GM12873 (cell line): ENCODE measurements around the gene LRP8.
A peak's percentile ranks its signal among the peaks of the same experiment; 100 is the strongest.

ENCODE experiments used
- TF ChIP-seq, protein P1 (sequence below): IDR thresholded peaks from 2 replicates; pipeline ENCODE4 v1.5.1; 2012; ENCODE audit warnings: low read depth, mild to moderate bottlenecking, moderate library complexity, low read length, control low read depth; ENCODE audit not compliant: insufficient read depth; ENCODE audit errors: missing control alignments

Gene LRP8

GRCh38 chr1:53271446-53272090 lies 56.3 kb downstream of the LRP8 start:
- TF ChIP-seq, protein P1, sequence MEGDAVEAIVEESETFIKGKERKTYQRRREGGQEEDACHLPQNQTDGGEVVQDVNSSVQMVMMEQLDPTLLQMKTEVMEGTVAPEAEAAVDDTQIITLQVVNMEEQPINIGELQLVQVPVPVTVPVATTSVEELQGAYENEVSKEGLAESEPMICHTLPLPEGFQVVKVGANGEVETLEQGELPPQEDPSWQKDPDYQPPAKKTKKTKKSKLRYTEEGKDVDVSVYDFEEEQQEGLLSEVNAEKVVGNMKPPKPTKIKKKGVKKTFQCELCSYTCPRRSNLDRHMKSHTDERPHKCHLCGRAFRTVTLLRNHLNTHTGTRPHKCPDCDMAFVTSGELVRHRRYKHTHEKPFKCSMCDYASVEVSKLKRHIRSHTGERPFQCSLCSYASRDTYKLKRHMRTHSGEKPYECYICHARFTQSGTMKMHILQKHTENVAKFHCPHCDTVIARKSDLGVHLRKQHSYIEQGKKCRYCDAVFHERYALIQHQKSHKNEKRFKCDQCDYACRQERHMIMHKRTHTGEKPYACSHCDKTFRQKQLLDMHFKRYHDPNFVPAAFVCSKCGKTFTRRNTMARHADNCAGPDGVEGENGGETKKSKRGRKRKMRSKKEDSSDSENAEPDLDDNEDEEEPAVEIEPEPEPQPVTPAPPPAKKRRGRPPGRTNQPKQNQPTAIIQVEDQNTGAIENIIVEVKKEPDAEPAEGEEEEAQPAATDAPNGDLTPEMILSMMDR, result no peak

DNA sequence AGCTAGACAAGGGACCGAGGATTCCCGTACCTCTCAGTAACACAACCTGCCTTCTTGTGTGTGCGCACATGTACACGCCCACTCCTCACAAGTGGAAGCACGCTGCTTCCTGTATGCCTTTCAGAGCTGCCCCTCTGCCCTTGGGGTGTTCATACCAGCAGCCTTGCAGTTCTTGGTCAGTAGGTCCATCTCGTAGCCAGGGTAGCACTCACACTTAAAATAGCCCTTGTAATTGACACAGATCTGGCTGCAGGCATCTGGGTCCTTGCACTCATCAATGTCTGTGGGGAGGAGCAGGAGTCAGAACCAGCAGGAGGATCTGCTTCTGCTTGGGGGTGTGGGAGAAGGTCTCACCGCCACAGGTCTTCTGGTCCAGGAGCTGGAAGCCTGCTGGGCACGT lies 57.0 kb downstream of the LRP8 start:
- TF ChIP-seq, protein P1, result no peak

DNA sequence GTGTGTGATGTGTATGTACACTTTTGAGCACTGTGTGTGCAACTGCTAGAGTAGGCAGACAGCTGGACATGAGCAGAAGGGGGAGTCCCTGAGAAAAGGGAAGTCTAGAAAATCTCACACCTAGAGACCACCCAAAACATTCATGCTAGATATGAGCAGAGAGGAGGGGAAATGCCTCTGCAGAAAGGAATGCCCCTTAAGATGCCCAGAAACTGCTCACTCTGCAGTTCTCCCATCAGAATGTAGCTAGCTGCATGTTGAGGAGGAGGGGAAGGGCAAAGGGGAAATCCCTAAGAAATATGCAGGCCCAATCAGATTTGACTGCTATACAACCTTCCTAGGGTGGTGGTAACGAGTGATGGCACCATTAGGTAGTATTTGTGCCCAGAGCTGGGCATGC lies 57.8 kb downstream of the LRP8 start:
- TF ChIP-seq, protein P1, result no peak

DNA sequence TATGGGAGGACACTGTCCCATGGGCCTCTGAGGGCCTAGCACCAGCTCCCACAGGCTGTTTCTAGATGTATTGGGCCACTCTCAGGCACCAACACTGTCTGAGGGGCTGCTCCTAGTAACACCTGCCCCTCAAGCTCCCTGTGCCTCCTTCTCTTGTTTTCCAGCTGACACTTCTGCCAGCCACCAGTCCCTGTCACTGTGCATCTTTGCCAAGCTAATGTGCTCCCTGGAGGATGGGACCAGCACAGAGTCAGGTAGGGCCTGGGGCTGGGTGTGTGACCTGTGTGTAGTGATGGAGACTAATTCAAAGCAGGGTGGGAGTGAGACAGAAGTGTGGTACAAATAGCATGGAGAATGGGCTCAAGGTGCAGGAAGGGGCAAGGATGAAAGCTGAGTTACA lies 60.1 kb downstream of the LRP8 start:
- TF ChIP-seq, protein P1, result no peak

GRCh38 chr1:53266038-53266437 lies 61.8 kb downstream of the LRP8 start:
- TF ChIP-seq, protein P1, result peak; percentile 46

GRCh38 chr1:53265581-53265980 lies 62.3 kb downstream of the LRP8 start:
- TF ChIP-seq, protein P1, result no peak

GRCh38 chr1:53264048-53264447 lies 63.8 kb downstream of the LRP8 start:
- TF ChIP-seq, protein P1, result no peak

- TF ChIP-seq, protein P1, result no peak
Observed at GRCh38 chr1:53262000-53262399, 65.9 kb downstream of the LRP8 start.
